IPS-18c (cell line): ENCODE data around the gene SPECC1L.
"Not testable (repeated sequence)": the region's sequence is repeated elsewhere in the genome, so short reads cannot be mapped to it uniquely, and the experiment has no call there.

Source experiments
- H3K4me3 ChIP-seq: 2 replicates; pipeline ENCODE4 v1.7.0; 2013; ENCODE audit warnings: low read depth, mild to moderate bottlenecking, low read length, moderate library complexity; ENCODE audit not compliant: insufficient read depth
- H3K9me3 ChIP-seq: one replicate; pipeline ENCODE4 v1.6.1; 2013; ENCODE audit warnings: mild to moderate bottlenecking, low read length, moderate library complexity; ENCODE audit not compliant: control insufficient read depth, insufficient read depth

SPECC1L gene

DNA sequence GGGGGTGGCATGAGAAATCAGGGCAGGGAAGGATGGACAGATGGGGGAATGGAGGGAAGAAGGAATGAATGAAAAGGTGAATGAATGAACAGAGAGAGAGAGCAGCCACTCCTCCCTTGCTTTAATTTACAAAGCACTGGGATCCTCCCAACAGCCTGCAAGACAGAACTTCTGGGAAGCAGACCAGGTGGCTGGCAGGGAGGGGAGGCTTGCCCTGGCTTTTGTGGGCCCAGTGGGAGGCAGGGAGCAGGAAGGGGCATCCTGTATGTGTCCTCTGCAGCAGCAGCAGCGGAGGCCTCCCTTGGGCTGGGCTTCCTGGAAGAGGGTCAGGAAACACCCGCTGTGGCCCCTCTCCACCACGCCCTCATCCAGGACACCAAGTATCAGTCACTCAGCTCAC, 27.2 kb upstream of the SPECC1L start:
- not testable (repeated sequence) for H3K4me3 ChIP-seq, H3K9me3 ChIP-seq

DNA sequence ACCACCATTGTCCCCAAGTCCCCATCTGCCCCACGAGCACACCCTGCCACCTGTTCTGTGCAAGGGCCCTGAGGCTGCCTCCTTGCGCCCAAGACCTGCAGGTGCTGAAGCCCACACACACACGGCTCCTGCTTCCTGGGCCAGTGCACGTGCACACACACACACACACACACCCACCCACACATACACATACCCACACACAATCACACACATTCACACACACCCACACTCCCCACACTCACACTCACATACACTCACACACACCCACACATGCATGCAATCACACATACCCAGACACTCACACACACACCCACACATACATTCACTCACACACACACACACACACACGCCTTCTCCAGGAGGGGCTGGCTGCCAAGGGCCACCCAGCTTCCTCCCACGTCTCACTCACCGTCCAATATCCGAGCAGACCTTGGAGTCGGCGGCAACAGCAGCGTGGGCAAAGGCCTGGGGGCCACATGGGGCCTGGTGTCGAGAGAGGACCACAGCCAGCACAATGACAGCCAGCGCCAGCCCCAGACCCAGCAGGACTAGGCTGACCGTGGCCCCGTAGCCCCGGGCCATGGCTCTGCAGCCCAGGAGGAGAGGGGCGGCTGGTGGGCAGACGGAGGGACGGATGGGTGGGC, 26.4 kb upstream of the SPECC1L start:
- H3K9me3 ChIP-seq: no peaks in the 10 kb centered on the region
- no peak overlapping the region for H3K4me3 ChIP-seq

DNA sequence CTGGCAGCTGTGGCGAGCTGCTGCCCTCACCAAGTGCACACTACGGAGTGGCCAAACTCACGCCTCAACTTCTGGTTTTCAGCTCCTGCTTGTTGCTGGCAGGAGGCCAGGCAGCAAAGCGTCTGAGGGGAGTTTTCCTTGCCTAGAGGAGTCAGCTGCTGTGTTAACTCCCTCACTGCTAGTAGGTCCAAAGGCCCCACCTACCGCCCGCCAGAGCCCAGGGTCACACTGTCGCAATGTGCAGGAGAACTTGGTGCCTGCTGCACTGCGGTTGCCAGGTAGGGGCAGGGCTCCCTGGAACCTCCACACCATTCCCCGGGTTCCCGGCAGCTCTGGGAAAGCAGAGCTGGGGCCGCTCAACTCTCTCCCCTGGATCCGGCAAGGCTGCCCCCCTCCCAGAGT, 25.6 kb upstream of the SPECC1L start, which contains the start of gene GGT5:
Gene GGT5, minus strand, starts transcription at position 53 of the 402 bp plus-strand sequence. CDS start 357 bp downstream, outside the sequence.
- not testable (repeated sequence) for H3K4me3 ChIP-seq, H3K9me3 ChIP-seq

GRCh38 chr22:24245584-24246561, 24.8 kb upstream of the SPECC1L start:
- not testable (repeated sequence) for H3K9me3 ChIP-seq, H3K4me3 ChIP-seq

DNA sequence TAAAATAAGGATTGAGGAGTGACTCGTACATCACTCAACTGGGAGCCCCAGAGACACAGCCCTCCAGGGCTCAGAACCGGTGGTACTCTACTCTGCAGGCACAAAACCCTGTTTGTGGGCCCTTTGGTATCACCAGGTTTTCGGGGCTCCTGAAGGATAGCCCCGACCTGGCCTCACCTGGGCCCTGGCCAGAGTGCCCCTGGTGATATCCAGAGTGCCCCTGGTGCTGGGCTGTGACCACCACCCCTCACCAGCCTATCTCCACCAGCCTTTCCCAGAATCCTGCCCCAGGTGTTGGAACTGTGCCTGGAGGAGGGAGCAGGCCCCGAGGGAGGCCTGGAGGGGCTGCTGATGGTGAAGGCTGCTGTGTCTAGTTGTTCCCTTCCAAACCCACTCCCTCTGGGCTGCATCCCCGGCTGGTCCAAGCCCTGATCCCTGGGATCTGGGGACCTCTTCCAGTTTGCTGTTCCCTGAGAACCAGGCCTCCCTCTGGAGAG, 23.6 kb upstream of the SPECC1L start:
- H3K4me3 ChIP-seq: no peak overlapping the region
- H3K9me3 ChIP-seq: no peaks in the 10 kb centered on the region

DNA sequence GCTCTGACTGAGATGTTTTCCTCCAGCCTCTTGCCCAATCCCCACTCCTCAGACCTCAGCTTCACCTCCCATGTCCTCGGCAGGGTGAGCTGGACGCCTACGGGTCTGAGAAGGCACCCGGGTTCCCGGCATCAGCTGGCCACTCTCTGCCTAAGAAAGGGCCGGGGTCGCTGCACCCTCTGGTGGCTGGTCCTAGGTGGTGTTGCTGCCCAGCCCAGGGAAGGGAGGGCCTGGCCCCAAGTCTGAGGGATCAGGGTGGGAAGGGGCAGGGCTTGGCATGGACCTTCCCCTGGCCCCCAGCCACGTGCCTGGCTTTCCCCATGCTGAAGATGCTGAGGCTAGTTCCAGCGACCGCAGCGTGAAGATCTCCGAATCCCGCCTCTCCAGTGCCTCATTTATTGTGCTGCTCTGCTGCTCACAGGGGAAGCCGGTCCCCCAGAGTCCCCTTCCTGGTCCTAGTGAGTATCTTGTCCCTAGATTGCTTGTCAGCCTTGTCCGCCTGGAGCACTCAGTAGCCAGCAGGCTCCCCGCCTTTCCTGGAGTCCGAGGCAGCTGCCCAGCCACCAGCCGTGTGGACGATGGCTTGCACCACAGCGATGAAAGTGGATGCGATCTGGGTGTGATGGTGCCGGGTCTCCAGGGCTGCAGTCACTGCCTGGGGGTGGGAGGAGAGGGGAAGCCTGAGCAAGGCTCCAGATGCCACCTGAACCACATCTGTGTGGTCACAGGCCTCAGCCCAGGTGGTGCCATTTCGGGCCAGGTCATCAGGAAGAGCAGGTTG, 22.9 kb upstream of the SPECC1L start:
- Histone ChIP-seq H3K4me3 (no peak overlapping the region), H3K9me3 (no peaks in the 10 kb centered on the region)

- not testable (repeated sequence) for H3K4me3 ChIP-seq
Measured at GRCh38 chr22:24248611-24249010, 22.0 kb upstream of the SPECC1L start.

DNA sequence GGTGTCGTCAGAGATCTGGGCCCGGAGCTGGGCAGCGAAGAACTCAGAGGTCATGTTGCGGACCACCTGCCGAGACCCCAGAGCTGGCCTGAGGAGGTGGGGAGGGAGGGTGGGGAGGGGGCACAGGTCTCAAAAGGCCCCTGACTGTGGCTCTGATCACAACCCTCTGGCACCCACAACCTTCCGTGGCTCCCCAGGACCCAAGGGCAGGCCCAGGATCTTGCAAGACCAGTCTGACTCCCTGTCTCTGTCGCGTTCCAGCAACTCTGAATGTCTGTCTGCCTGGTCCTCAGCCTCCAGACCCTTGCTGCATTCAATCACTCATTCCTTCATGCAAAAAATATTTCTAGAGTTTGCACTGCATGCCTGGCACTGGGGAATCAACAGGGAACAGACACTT, 21.2 kb upstream of the SPECC1L start:
- H3K9me3 ChIP-seq, H3K4me3 ChIP-seq: not testable (repeated sequence)

More at GRCh38 chr22:24248611-24249010, 22.0 kb upstream of the SPECC1L start:
- H3K9me3 ChIP-seq: not testable (repeated sequence)

DNA sequence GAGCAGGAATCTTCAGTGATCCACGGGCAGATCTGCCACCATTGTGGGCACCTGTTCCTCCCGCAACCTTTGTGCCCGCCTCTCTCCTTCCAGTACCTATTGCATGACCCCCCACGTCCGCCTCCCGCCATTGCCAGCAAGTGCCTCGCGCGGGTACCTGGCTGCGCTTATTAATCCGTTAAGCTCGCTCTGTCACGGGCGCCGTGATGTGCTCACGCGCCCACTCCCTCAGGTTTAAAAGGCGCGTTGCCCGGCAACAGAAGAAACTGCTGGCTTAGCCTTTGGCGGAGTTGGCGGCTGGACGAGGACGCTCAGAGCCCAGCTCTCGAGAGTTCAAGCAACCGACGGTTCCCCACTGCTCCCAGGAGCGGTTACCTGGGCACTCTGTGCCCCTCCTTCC, 19.3 kb upstream of the SPECC1L start:
- H3K9me3 ChIP-seq, H3K4me3 ChIP-seq: not testable (repeated sequence)

GRCh38 chr22:24253126-24253525, 17.5 kb upstream of the SPECC1L start:
- H3K9me3 ChIP-seq, H3K4me3 ChIP-seq: not testable (repeated sequence)

- not testable (repeated sequence) for H3K4me3 ChIP-seq, H3K9me3 ChIP-seq
Measured at GRCh38 chr22:24256136-24256535, 14.5 kb upstream of the SPECC1L start.

GRCh38 chr22:24256736-24257135, 13.9 kb upstream of the SPECC1L start:
- H3K4me3 ChIP-seq: not testable (repeated sequence)

GRCh38 chr22:24259459-24259858, 11.2 kb upstream of the SPECC1L start:
- not testable (repeated sequence) for H3K4me3 ChIP-seq, H3K9me3 ChIP-seq

More at GRCh38 chr22:24256736-24257135, 13.9 kb upstream of the SPECC1L start:
- not testable (repeated sequence) for H3K9me3 ChIP-seq

- H3K9me3 ChIP-seq, H3K4me3 ChIP-seq: not testable (repeated sequence)
Measured at GRCh38 chr22:24262185-24262749, 8.4 kb upstream of the SPECC1L start.

- not testable (repeated sequence) for H3K9me3 ChIP-seq, H3K4me3 ChIP-seq
Measured at GRCh38 chr22:24263479-24263878, 7.2 kb upstream of the SPECC1L start.

DNA sequence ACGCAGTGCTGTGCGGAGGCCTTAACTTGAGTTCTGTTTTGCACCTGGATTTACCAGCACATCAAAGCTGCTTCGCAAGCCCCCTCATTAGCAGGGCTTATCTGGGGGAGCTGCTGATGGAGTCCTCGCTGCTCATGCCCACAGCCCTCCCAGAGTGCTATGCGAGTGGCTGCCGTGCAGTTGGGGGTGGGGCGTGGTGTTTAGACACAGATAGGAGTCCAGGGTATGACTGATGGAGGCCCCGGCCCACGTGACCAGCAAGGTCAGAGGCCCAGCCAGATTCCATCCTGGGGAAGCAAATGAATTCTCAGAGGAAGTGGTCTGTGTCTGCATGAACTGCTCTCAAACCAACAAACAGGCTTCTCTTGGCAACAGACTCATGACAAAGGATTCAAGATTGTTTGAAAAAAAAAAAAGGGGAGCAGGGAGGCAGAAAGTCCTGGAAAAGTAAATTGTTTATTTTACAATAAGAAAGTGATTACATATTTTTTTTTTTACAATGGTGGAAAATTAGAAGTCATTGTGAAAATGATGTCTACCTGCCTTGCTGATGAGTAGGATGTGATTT, 6.2 kb upstream of the SPECC1L start:
- not testable (repeated sequence) for H3K9me3 ChIP-seq, H3K4me3 ChIP-seq

- H3K9me3 ChIP-seq: no peaks in the 10 kb centered on the region
- H3K4me3 ChIP-seq: no peak overlapping the region
Measured at GRCh38 chr22:24265734-24266133, 4.9 kb upstream of the SPECC1L start.
